GM19328 (cell line): ENCODE data around the gene ASCC3.

ENCODE experiments used
- ATAC-seq: cut with Tn5 transposase; IDR thresholded peaks from one replicate; pipeline ENCODE4 v1.9.1; 2021; ENCODE audit warnings: mild to moderate bottlenecking, moderate library complexity; ENCODE audit not compliant: unreplicated experiment

Gene ASCC3

GRCh38 chr6:100730001-100730980 lies 150.8 kb downstream of the ASCC3 start:
- no peak for ATAC-seq

GRCh38 chr6:100726666-100727065 lies 154.5 kb downstream of the ASCC3 start:
- no peak for ATAC-seq

- ATAC-seq = no peak
Observed at GRCh38 chr6:100724696-100725095, 156.4 kb downstream of the ASCC3 start.

GRCh38 chr6:100724222-100724621 lies 156.9 kb downstream of the ASCC3 start:
- ATAC-seq = no peak

GRCh38 chr6:100721256-100721655 lies 159.9 kb downstream of the ASCC3 start:
- no peak for ATAC-seq

- peak; percentile 56 for ATAC-seq
Observed at GRCh38 chr6:100719883-100720682, 161.0 kb downstream of the ASCC3 start.

GRCh38 chr6:100712997-100713396 lies 168.1 kb downstream of the ASCC3 start:
- no peak for ATAC-seq

GRCh38 chr6:100706491-100706890 lies 174.6 kb downstream of the ASCC3 start:
- no peak for ATAC-seq

GRCh38 chr6:100704961-100705360 lies 176.2 kb downstream of the ASCC3 start:
- no peak for ATAC-seq

- ATAC-seq = no peak
Observed at GRCh38 chr6:100701728-100702127, 179.4 kb downstream of the ASCC3 start.

GRCh38 chr6:100700009-100700408 lies 181.1 kb downstream of the ASCC3 start:
- ATAC-seq = no peak

GRCh38 chr6:100695445-100695844 lies 185.7 kb downstream of the ASCC3 start:
- ATAC-seq = no peak

- no peak for ATAC-seq
Observed at GRCh38 chr6:100693249-100693927, 187.7 kb downstream of the ASCC3 start.

- no peak for ATAC-seq
Observed at GRCh38 chr6:100691972-100692371, 189.2 kb downstream of the ASCC3 start.

GRCh38 chr6:100686216-100686615 lies 194.9 kb downstream of the ASCC3 start:
- ATAC-seq = no peak

GRCh38 chr6:100685747-100686146 lies 195.4 kb downstream of the ASCC3 start:
- ATAC-seq = no peak

GRCh38 chr6:100680163-100680562 lies 201.0 kb downstream of the ASCC3 start:
- ATAC-seq = no peak

- ATAC-seq = no peak
Observed at GRCh38 chr6:100678027-100678426, 203.1 kb downstream of the ASCC3 start.

- ATAC-seq = no peak
Observed at GRCh38 chr6:100677240-100677639, 203.9 kb downstream of the ASCC3 start.

- no peak for ATAC-seq
Observed at GRCh38 chr6:100673641-100674040, 207.5 kb downstream of the ASCC3 start.

GRCh38 chr6:100671740-100672139 lies 209.4 kb downstream of the ASCC3 start:
- ATAC-seq = no peak
